SKM-1 (cell line): ENCODE data around the gene YES1.
"Not testable (repeated sequence)": the region's sequence is repeated elsewhere in the genome, so short reads cannot be mapped to it uniquely, and the experiment has no call there.

Experiments
- DNase-seq: peaks from one replicate; lab custom pipeline; 2025; ENCODE audit not compliant: unreplicated experiment; lab: John Stamatoyannopoulos, UW

Gene YES1

GRCh38 chr18:785242-785641, 26.8 kb downstream of the YES1 start:
- peak; percentile 54 for DNase-seq

GRCh38 chr18:784470-785172, 27.4 kb downstream of the YES1 start:
- DNase-seq, result no peak

- no peak for DNase-seq
These were observed 33.7 kb downstream of the YES1 start for GRCh38 chr18:778194-778927.

GRCh38 chr18:777021-777420, 35.0 kb downstream of the YES1 start:
- DNase-seq, result no peak

- DNase-seq, result not testable (repeated sequence)
These were observed 36.0 kb downstream of the YES1 start for GRCh38 chr18:776044-776443.

- DNase-seq, result no peak
These were observed 37.2 kb downstream of the YES1 start for GRCh38 chr18:774811-775210.

- no peak for DNase-seq
These were observed 37.9 kb downstream of the YES1 start for GRCh38 chr18:773980-774624.

- no peak for DNase-seq
These were observed 41.5 kb downstream of the YES1 start for GRCh38 chr18:770583-770961.

GRCh38 chr18:767961-768360, 44.1 kb downstream of the YES1 start:
- DNase-seq, result no peak

- DNase-seq, result no peak
These were observed 44.8 kb downstream of the YES1 start for GRCh38 chr18:767084-767882.

GRCh38 chr18:766550-766860, 45.5 kb downstream of the YES1 start:
- DNase-seq, result no peak

GRCh38 chr18:765764-766549, 46.1 kb downstream of the YES1 start:
- DNase-seq, result no peak

- DNase-seq, result not testable (repeated sequence)
These were observed 52.2 kb downstream of the YES1 start for GRCh38 chr18:759864-760263.

- no peak for DNase-seq
These were observed 56.5 kb downstream of the YES1 start for GRCh38 chr18:755506-755905.

GRCh38 chr18:754656-755055, 57.4 kb downstream of the YES1 start:
- no peak for DNase-seq

GRCh38 chr18:750456-750855, 61.6 kb downstream of the YES1 start:
- DNase-seq, result no peak

GRCh38 chr18:744832-745597, 67.0 kb downstream of the YES1 start:
- DNase-seq, result no peak

GRCh38 chr18:741931-742512, 70.0 kb downstream of the YES1 start:
- DNase-seq, result peak; percentile 39

- no peak for DNase-seq
These were observed 79.7 kb downstream of the YES1 start for GRCh38 chr18:732371-732770.

GRCh38 chr18:731185-731584, 80.9 kb downstream of the YES1 start:
- no peak for DNase-seq
